HG03060 (cell line): ENCODE data around the gene ZNHIT2.

Experiments used
- ATAC-seq: cut with Tn5 transposase; IDR thresholded peaks from one replicate; pipeline ENCODE4 v1.9.1; 2021; ENCODE audit warnings: low read depth, moderate number of reproducible peaks; ENCODE audit not compliant: unreplicated experiment

The ZNHIT2 gene

DNA sequence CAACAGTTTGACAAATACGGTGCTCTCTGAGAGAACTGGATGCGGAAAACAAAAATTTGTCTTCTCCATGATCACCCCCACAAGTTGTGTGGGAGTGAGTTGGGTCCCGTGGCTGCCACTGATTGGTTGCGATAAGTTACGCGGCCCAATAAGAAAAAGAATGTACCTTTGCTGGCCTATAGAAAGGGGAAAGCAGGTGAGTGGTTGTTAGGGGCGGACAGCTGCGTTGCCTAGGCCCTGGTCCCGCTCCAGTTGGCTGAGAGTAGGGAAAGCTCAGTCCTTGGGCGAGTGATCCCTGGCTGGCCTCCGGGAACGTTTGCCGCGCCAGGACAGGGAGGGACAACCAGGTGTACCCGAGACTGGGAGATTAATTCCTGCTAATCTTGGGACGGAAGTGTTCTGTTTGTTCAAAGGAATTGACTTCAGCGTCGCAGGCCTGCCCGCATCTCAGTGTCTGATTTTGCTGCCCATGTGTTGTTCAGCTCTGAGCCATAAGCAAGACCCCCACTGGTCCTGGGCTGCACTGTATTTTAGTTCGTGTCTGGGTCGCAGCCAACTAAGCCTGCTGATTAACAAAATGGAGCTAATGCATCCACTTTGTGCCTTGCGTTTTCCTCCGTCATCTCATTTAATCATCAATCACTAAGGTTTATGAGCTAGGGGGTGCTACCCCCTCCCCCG, 17.6 kb upstream of the ZNHIT2 start:
- peak; percentile 47 for ATAC-seq

GRCh38 chr11:65134240-65134951, 16.9 kb upstream of the ZNHIT2 start, which contains the start of gene SYVN1:
TSS of gene SYVN1 (minus strand) at chr11:65134519. CDS start at chr11:65133601, 918 bp downstream.
- peak; percentile 45 for ATAC-seq

- no peak for ATAC-seq
Measured at GRCh38 chr11:65133724-65134123, 16.2 kb upstream of the ZNHIT2 start.

DNA sequence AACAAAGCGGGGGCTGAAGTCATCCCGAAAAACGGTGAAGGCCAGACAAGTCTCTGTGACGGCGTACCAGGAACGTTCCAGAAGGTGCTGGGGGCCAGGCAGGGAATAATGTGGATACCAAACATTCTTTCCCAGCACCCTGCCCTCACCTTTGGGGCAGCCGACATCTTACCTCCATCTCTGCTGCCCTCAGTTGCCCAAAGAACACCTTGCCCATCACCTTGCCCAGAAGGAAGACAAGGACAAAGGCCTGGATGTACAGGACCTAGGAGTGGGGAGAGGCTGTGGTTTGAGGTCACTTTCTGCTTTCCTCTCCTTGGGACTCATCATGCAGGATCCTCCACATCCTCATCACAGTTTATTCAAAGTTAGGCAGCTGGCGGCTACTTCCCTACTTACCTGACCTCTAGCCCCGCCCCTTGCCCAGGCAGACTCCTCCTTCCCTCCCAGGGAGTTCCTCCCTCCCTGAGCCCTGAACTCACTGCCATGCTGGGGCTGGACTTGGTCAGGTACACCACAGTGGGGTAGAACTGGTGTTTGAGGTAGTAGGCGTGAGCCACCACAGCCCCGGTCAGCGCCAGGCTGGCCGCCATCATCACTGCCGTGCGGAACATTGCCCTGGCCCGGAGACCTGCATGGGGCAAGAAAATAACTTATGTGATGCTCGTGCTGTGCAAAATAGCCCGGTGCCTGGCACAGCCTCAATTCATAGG, 15.6 kb upstream of the ZNHIT2 start:
- ATAC-seq = no peak

DNA sequence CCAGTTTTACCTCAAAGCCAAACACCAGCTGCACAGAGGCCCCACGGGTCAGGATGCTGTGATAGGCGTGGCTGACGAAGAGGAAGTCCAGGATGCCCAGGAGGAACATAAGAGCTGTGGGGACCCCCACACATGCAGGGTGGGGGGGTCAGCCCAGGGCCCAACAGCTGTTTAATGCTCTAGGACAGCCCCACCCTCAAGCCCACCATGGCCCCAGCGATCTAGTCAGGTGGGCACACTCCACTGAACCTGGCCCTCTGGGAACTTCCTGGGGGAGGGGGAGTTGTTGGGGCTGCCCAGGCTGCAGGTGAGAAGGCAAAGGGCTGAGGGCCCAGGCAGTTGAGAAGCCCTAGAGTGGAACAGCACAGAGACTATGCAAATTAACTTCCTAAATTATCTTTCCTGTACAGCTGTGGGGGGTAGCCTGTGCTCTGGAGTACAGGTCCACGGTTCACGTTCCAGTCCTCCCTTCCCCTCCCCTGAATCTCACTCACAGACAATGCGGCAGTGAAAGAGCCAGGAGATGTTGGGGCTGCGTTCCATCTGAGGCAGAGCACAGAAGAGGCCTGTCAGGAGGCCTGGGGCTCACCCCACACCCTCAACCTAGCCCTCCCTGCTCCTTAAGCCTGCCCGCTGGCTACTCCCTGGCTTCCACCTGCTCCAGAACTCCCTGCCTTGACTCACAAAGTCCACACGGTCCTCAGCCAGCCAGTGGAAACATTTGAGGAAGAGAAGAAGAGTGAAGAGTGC, 14.9 kb upstream of the ZNHIT2 start:
- no peak for ATAC-seq

GRCh38 chr11:65131895-65132237, 14.4 kb upstream of the ZNHIT2 start:
- no peak for ATAC-seq

DNA sequence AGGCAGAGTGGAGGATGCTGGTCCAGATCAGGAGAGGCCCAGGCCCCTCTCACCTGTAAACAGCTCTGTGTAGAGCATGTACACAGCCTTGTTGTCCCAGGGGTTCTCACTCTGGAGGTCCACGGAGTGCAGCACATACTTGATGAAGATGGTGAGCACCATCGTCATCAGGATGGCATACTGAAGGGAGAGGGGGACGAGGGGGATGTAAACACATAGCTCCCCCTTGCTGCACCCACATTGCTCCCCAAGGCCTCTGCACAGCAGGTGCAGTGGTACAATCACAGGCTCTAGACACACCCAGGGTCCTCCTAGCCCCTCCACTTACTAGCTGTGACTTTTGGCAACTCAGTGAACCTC, 13.9 kb upstream of the ZNHIT2 start:
- ATAC-seq = no peak

- no peak for ATAC-seq
Measured at GRCh38 chr11:65130631-65131416, 13.3 kb upstream of the ZNHIT2 start.

DNA sequence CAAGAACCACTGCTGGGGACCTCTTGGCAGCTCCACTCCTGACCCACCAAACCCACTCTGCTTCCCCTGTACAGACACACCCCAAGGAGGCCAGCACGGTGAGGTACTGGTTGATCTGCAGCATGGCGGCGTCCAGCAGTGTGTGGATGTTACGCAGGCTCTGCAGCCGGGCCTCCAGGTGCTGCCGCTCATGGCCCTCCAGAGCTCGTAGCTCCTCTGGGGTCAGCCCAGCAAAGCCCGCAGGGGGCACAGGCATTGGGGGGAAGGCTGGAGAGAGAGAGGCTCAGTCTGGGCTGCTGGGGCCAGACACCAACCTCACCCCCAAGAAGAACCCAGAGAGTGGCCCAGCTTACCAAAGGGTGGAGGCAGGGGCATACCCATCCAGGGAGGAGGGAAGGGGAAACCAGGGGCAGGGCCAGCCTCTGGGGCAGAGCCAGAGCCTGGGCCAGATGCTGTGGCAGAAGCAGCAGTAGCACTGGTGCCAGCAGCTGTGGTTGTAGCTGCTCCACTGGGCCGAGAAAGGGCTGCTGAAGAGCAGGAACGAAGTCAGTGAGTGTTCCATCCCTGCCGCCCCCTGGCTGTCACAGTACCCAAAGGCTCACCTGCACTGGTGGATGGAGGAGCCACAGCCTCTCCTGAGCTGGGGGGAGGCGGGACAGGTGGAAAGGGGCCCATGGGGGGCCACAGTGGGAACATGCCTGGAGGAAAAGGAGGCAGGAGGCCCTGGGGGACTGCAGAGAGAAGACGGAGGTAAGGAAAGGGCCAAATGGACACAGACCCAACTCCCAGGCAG, 12.3 kb upstream of the ZNHIT2 start:
- no peak for ATAC-seq

DNA sequence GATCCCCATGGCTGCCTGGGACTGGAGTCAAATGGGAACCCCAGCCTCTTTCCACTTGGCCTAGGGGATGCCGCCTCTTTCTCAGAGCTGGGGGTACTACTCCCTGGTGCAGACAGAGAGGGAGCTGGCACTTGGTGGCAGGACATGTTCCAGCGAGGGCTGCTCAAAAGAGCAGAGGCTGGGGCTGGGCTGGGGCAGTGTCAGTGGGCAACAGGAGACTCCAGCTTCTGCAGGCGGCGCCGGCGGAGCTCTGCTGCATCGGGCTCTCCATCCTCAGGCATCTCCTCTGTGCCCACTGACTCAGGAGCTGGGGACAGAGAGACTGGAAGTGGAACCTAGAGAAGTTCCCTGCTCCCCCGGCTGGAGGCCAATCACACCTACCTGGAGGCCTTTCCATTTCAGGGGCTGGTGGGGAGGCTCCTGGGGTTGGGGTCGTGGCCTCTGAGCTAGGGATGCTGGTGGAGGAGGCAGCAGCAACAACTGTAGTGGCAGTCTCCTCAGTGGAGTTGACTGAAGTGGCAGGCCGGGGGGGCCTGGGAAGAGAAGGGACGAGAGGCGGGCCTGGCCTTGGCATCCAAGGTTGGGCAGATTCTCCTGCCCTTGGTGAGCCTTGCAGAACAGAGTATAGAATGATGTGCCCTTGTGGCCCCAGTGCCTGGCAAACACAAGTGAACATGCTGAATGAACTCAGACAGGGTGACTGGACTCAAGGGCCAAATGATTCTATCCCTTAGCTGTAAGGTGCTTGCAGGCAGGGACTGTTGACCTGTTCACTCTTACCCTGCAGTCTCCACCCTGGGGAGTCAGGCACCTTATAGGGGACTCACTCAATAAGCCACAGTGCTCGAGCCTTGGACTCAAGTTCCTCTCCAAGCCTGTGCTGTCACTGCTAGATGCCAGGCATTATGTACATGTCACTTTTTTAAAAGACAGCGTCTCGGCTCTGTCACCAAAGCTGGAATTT, 11.0 kb upstream of the ZNHIT2 start:
- no peak for ATAC-seq

DNA sequence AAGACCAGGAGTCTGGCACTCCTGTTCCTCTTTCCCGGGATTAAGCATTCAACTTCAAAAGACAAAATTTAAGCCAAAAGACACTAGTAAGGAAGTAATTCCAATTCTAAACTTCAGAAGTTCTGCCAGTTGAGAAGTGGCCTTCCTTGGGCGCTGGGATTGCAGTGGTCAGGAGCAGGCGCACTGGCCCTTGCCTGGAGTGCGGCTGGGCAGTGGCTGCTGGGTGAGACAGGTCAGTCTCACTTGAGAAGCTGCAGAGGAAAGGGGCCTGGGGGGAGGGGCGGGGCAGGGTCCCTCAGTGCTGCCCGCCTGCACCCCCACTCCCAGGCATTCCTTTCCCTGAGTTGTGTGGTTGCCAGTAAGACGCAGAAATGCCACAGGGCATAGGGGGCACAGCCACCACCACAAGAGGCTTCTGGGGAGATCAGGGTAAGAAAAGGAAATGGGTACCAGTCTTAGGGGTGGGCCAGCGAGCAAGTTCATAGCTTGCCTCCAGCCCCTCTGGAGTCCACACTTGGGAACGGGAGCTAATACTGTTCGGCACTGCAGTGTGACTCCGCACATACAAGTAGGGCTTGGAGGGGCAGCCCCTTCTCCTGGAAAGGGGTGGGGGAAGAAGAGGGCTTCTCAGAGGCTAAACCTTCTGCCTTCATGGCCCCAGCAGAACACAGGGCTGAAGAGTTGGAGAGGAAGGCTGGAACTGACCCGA, 10.1 kb upstream of the ZNHIT2 start:
- no peak for ATAC-seq

DNA sequence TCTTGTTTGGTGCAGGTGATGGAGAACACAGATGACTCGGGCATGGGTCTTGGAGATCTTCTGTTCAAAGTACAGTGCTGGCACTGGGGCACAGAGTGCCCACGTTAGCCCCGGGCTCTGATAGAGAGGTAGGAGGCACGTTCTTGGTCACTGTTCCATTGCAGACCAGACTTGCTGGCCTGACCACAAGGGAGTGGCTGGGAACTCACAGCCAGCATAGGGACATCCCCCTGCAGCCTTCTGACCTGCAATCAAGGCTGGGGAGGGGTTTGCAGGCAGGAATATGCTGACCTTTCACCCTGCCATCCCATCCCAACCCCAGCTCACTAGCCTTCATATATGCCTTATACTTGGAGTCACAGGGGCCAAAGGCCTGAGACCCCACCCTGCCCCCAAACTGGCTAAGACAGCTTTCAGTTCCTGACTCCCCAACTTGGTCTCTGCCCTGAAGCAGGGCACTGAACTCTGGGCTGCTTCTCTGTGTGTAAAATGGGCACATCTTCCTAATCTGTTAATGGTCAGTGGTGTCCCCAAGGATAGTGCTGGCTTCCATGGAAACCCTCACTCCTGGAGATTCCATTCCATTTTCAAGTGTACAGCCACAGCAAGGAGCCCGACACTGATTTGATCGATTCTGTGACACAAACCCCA, 9.2 kb upstream of the ZNHIT2 start:
- ATAC-seq = no peak

- ATAC-seq = no peak
Measured at GRCh38 chr11:65125197-65126056, 7.9 kb upstream of the ZNHIT2 start.

- no peak for ATAC-seq
Measured at GRCh38 chr11:65124480-65125196, 7.1 kb upstream of the ZNHIT2 start.

DNA sequence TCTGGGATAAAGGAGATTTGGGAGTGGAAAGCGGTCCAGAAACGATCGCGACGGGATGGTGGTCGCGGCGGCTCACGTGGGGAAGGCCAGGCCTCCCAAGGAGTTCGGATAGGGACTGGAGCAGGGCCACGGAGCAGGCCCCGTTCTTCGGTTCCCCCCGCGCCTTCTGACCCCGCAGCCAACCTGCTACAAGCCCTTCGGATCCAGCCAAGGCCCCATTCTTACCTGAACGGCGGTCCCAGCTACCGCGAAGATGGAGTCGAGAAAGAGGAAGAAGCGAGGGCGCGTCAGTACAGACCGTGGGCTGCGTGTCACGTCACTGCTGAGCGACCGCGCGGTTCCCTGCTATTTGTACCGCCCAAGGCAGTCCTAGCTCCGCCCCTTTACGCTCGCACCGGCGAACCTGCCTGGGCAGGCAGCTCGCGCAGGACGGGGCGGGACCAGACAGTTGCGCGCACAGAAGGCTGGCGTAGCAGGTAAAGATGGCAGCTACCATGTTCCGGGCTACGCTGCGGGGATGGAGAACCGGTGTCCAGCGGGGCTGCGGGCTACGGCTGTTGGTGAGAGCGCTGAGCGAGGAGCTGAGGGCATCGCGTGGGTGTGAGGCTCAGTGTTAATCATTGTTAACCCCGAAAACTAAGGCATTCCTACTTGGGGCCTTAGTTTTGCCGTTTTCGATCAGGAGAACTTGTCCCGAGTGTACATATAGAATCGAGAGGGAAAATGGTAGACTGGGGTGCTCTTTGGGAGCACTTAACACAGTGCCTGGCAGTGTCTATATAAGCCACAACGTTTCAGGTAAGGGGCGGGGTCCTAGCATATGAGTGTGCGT, 4.6 kb upstream of the ZNHIT2 start, which contains the start of the genes FAU and MRPL49:
FAU (minus strand) TSS at position 270 of the 832 bp plus-strand sequence. CDS start 321 bp downstream, outside the sequence.
MRPL49 (plus strand) TSS at position 457 of the 832 bp plus-strand sequence; CDS start at position 483, 26 bp downstream.
- ATAC-seq = peak; percentile 44
